Measurements from ENCODE around the gene TBC1D7. TPM values are rescaled to one million over a fixed set of nuclear protein-coding genes. Genes with fewer than 3 reads are reported as not detected.

The TBC1D7 gene
- total RNA-seq, 1 experiment from 2014 or later, result 48.1 TPM

- DNase-seq (ENCODE audit: low read depth), result no peak
- in situ Hi-C loops (cut with HindIII; ENCODE audit: low pct_unique_long_range_greater_than_20kb, low sequenced_read_pairs), result no loop called here
These were observed 30.9 kb upstream of the TBC1D7 start for GRCh38 chr6:13359287-13359686.

GRCh38 chr6:13358511-13358910 is 30.2 kb upstream of the TBC1D7 start:
- no peak for DNase-seq (ENCODE audit: low read depth)
- in situ Hi-C loops (cut with HindIII; ENCODE audit: low pct_unique_long_range_greater_than_20kb, low sequenced_read_pairs), result no loop called here

- DNase-seq (ENCODE audit: low read depth), result no peak
- in situ Hi-C loops (cut with HindIII; ENCODE audit: low pct_unique_long_range_greater_than_20kb, low sequenced_read_pairs), result no loop called here
These were observed 29.3 kb upstream of the TBC1D7 start for GRCh38 chr6:13357551-13358075.

- no peak for DNase-seq (ENCODE audit: low read depth)
- in situ Hi-C loops (cut with HindIII; ENCODE audit: low pct_unique_long_range_greater_than_20kb, low sequenced_read_pairs), result no loop called here
These were observed 27.9 kb upstream of the TBC1D7 start for GRCh38 chr6:13355999-13356785.

- DNase-seq (ENCODE audit: low read depth), result peak; percentile 71
- in situ Hi-C loops (cut with HindIII; ENCODE audit: low pct_unique_long_range_greater_than_20kb, low sequenced_read_pairs), result no loop called here
These were observed 27.0 kb upstream of the TBC1D7 start for GRCh38 chr6:13355043-13355945.

GRCh38 chr6:13354331-13355042 is 26.1 kb upstream of the TBC1D7 start:
- in situ Hi-C loops (cut with HindIII; ENCODE audit: low pct_unique_long_range_greater_than_20kb, low sequenced_read_pairs), result no loop called here
- DNase-seq (ENCODE audit: low read depth), result no peak

- DNase-seq (ENCODE audit: low read depth), result no peak
- in situ Hi-C loops (cut with HindIII; ENCODE audit: low pct_unique_long_range_greater_than_20kb, low sequenced_read_pairs), result no loop called here
These were observed 23.8 kb upstream of the TBC1D7 start for GRCh38 chr6:13352165-13352564.

GRCh38 chr6:13351271-13351670 is 22.9 kb upstream of the TBC1D7 start:
- in situ Hi-C loops (cut with HindIII; ENCODE audit: low pct_unique_long_range_greater_than_20kb, low sequenced_read_pairs), result no loop called here
- DNase-seq (ENCODE audit: low read depth), result no peak

- no peak for DNase-seq (ENCODE audit: low read depth)
- in situ Hi-C loops (cut with HindIII; ENCODE audit: low pct_unique_long_range_greater_than_20kb, low sequenced_read_pairs), result no loop called here
These were observed 21.6 kb upstream of the TBC1D7 start for GRCh38 chr6:13349811-13350506.

- in situ Hi-C loops (cut with HindIII; ENCODE audit: low pct_unique_long_range_greater_than_20kb, low sequenced_read_pairs), result no loop called here
- DNase-seq (ENCODE audit: low read depth), result no peak
These were observed 20.2 kb upstream of the TBC1D7 start for GRCh38 chr6:13348334-13349113.

GRCh38 chr6:13346245-13346644 is 17.9 kb upstream of the TBC1D7 start:
- in situ Hi-C loops (cut with HindIII; ENCODE audit: low pct_unique_long_range_greater_than_20kb, low sequenced_read_pairs), result no loop called here
- DNase-seq (ENCODE audit: low read depth), result no peak

- DNase-seq (ENCODE audit: low read depth), result no peak
These were observed 14.2 kb upstream of the TBC1D7 start for GRCh38 chr6:13342414-13343019.

GRCh38 chr6:13339863-13340630 is 11.7 kb upstream of the TBC1D7 start:
- no peak for DNase-seq (ENCODE audit: low read depth)
- in situ Hi-C loops (cut with HindIII; ENCODE audit: low pct_unique_long_range_greater_than_20kb, low sequenced_read_pairs), result no loop called here

More at GRCh38 chr6:13342414-13343019, 14.2 kb upstream of the TBC1D7 start:
- in situ Hi-C loops (cut with HindIII; ENCODE audit: low pct_unique_long_range_greater_than_20kb, low sequenced_read_pairs), result no loop called here

- in situ Hi-C loops (cut with HindIII; ENCODE audit: low pct_unique_long_range_greater_than_20kb, low sequenced_read_pairs), result no loop called here
- no peak for DNase-seq (ENCODE audit: low read depth)
These were observed 9.7 kb upstream of the TBC1D7 start for GRCh38 chr6:13338038-13338437.

GRCh38 chr6:13336553-13336952 is 8.2 kb upstream of the TBC1D7 start:
- peak; percentile 55 for DNase-seq (ENCODE audit: low read depth)
- in situ Hi-C loops (cut with HindIII; ENCODE audit: low pct_unique_long_range_greater_than_20kb, low sequenced_read_pairs), result no loop called here

- DNase-seq (ENCODE audit: low read depth), result no peak
- in situ Hi-C loops (cut with HindIII; ENCODE audit: low pct_unique_long_range_greater_than_20kb, low sequenced_read_pairs), result no loop called here
These were observed 6.6 kb upstream of the TBC1D7 start for GRCh38 chr6:13334953-13335352.
